ENCODE results near the gene NT5C3A. TPM values are rescaled to one million over a fixed set of nuclear protein-coding genes. Genes with fewer than 3 reads are reported as not detected.

NT5C3A gene
- total RNA-seq, 1 donor: 25.0 TPM

- no peak for TF ChIP-seq CTCF (IDR thresholded peaks at IDR 0.05; ENCODE audit: extremely low read depth, low read depth, low read length)
- DNase-seq (ENCODE audit: insufficient read length, low spot score, missing footprints): no peak
Measured at GRCh38 chr7:33093266-33093665, 30.7 kb upstream of the NT5C3A start.

GRCh38 chr7:33091641-33092191 is 29.1 kb upstream of the NT5C3A start:
- H2AFZ ChIP-seq (ENCODE audit: low read length): no peak overlapping the region
- no peaks in the 10 kb centered on the region for H3K9me3 ChIP-seq (ENCODE audit: low read depth, low read length)
- H3K36me3 ChIP-seq (ENCODE audit: insufficient read depth, low read length): peaks cover 22% of the 10 kb centered on the region
- H3K4me3 ChIP-seq (ENCODE audit: insufficient read depth, low read length): no peak overlapping the region
- H3K27me3 ChIP-seq (ENCODE audit: insufficient read depth, low read length): no peaks in the 10 kb centered on the region
- H3K4me2 ChIP-seq (ENCODE audit: insufficient read depth, low read length): peak overlapping the region; percentile 45
- peak; percentile 7 for TF ChIP-seq CTCF (IDR thresholded peaks at IDR 0.05; ENCODE audit: extremely low read depth, low read depth, low read length)
- H3K27ac ChIP-seq (ENCODE audit: low read depth, low read length): peak overlapping the region; percentile 37
- no peaks in the 10 kb centered on the region for H3K79me2 ChIP-seq (ENCODE audit: insufficient read depth, low read length)
- no peak for DNase-seq (ENCODE audit: insufficient read length, low spot score, missing footprints)
- H4K20me1 ChIP-seq (ENCODE audit: insufficient read depth, low read length): no peaks in the 10 kb centered on the region
- peaks cover 3% of the 10 kb centered on the region for H3K4me1 ChIP-seq (ENCODE audit: insufficient read depth, low read length)

More at GRCh38 chr7:33093266-33093665, 30.7 kb upstream of the NT5C3A start:
- Histone ChIP-seq H3K4me1 (ENCODE audit: insufficient read depth, low read length) (peaks cover 3% of the 10 kb centered on the region), H3K4me2 (ENCODE audit: insufficient read depth, low read length) (no peak overlapping the region), H4K20me1 (ENCODE audit: insufficient read depth, low read length) (no peaks in the 10 kb centered on the region), H3K36me3 (ENCODE audit: insufficient read depth, low read length) (peaks cover 37% of the 10 kb centered on the region), H3K27ac (ENCODE audit: low read depth, low read length) (no peak overlapping the region), H3K9me3 (ENCODE audit: low read depth, low read length) (no peaks in the 10 kb centered on the region), H3K4me3 (ENCODE audit: insufficient read depth, low read length) (no peak overlapping the region), H3K79me2 (ENCODE audit: insufficient read depth, low read length) (no peaks in the 10 kb centered on the region), H2AFZ (ENCODE audit: low read length) (no peak overlapping the region), H3K27me3 (ENCODE audit: insufficient read depth, low read length) (no peaks in the 10 kb centered on the region)

- Histone ChIP-seq H3K4me1 (ENCODE audit: insufficient read depth, low read length) (peaks cover 3% of the 10 kb centered on the region), H3K27me3 (ENCODE audit: insufficient read depth, low read length) (no peaks in the 10 kb centered on the region), H2AFZ (ENCODE audit: low read length) (no peak overlapping the region), H3K9me3 (ENCODE audit: low read depth, low read length) (no peaks in the 10 kb centered on the region), H3K4me2 (ENCODE audit: insufficient read depth, low read length) (peak overlapping the region; percentile 45), H3K36me3 (ENCODE audit: insufficient read depth, low read length) (peaks cover 18% of the 10 kb centered on the region), H3K27ac (ENCODE audit: low read depth, low read length) (peak overlapping the region; percentile 37), H4K20me1 (ENCODE audit: insufficient read depth, low read length) (no peaks in the 10 kb centered on the region), H3K4me3 (ENCODE audit: insufficient read depth, low read length) (no peak overlapping the region), H3K79me2 (ENCODE audit: insufficient read depth, low read length) (no peaks in the 10 kb centered on the region)
- DNase-seq (ENCODE audit: insufficient read length, low spot score, missing footprints): no peak
- no peak for TF ChIP-seq CTCF (IDR thresholded peaks at IDR 0.05; ENCODE audit: extremely low read depth, low read depth, low read length)
Measured at GRCh38 chr7:33091111-33091531, 28.5 kb upstream of the NT5C3A start.

- no peaks in the 10 kb centered on the region for H3K79me2 ChIP-seq (ENCODE audit: insufficient read depth, low read length)
- H3K36me3 ChIP-seq (ENCODE audit: insufficient read depth, low read length): peaks cover 5% of the 10 kb centered on the region
- no peak overlapping the region for H2AFZ ChIP-seq (ENCODE audit: low read length)
- no peak overlapping the region for H3K4me2 ChIP-seq (ENCODE audit: insufficient read depth, low read length)
- no peak overlapping the region for H3K27ac ChIP-seq (ENCODE audit: low read depth, low read length)
- no peak for TF ChIP-seq CTCF (IDR thresholded peaks at IDR 0.05; ENCODE audit: extremely low read depth, low read depth, low read length)
- no peak overlapping the region for H3K4me3 ChIP-seq (ENCODE audit: insufficient read depth, low read length)
- H3K4me1 ChIP-seq (ENCODE audit: insufficient read depth, low read length): peaks cover 3% of the 10 kb centered on the region
- no peaks in the 10 kb centered on the region for H3K27me3 ChIP-seq (ENCODE audit: insufficient read depth, low read length)
- H4K20me1 ChIP-seq (ENCODE audit: insufficient read depth, low read length): no peaks in the 10 kb centered on the region
- no peak for DNase-seq (ENCODE audit: insufficient read length, low spot score, missing footprints)
- H3K9me3 ChIP-seq (ENCODE audit: low read depth, low read length): no peaks in the 10 kb centered on the region
Measured at GRCh38 chr7:33089142-33089541, 26.6 kb upstream of the NT5C3A start.

Measured in osteoblast (primary cell).